K562 (cell line): ENCODE results near the gene TGM1. TPM values are rescaled to one million over a fixed set of nuclear protein-coding genes. Genes with fewer than 3 reads are reported as not detected.

ENCODE experiments used
- ATAC-seq: fragments of 200-7000 bp; cut with Tn5 transposase; 3 replicates; pipeline ENCODE4 v1.9.1; 2020; ENCODE audit warnings: moderate library complexity
- BruUV-seq: library from RNA; stranded (reverse); fragments of 400-500 nt; replicated peaks from 2 replicates; lab custom pipeline; 2021; lab: Mats Ljungman, UMichigan
- CTCF ChIA-PET: fragments of 300-600 bp; formaldehyde crosslinking; extraction: SDS; loops from one replicate; lab custom pipeline; 2021; ENCODE audit warnings: low intra/inter-chr PET ratio; lab: Yijun Ruan, JAX
- POLR2A ChIA-PET: fragments of 300-600, 350-650 bp; sonication (Branson Sonifier 250); formaldehyde crosslinking; extraction: SDS; loops from one replicate; lab custom pipeline; 2021; ENCODE audit warnings: antibody characterized with exemption, inconsistent platforms; lab: Yijun Ruan, JAX
- DNase-seq, 4 experiments: peaks; one replicate each; pipeline versions ENCODE4 v3.0.0 to v3.0.0-alpha.2; 2011 to 2018; ENCODE audit warnings: low spot score in 3 of 4, mixed read lengths in 3 of 4; ENCODE audit errors: extremely low read depth in 1 of 4
- FAIRE-seq: peaks from 2 replicates; lab custom pipeline; 2011; peaks lifted over from hg19 to GRCh38; lab: Jason Lieb, UNC
- H2AFZ ChIP-seq: 2 replicates; pipeline ENCODE4 v1.6.0; 2011; ENCODE audit warnings: low read depth, low read length, control low read depth, inconsistent platforms
- H3K27ac ChIP-seq: fragments of 200-600 bp; 3 replicates; pipeline ENCODE4 v1.8.0; 2011; ENCODE audit warnings: low read depth, mild to moderate bottlenecking, control low read depth, inconsistent platforms, low read length, moderate library complexity, mixed read lengths; ENCODE audit errors: extremely low read depth
- H3K27me3 ChIP-seq, 2 experiments: fragments of 300-600 bp in 1 of 2; 2 replicates in 1 of 2; 3 replicates in 1 of 2; pipeline versions ENCODE4 v1.6.0 to v1.8.0; 2011; ENCODE audit warnings: inconsistent platforms in 2 of 2, low read length in 2 of 2, mild to moderate bottlenecking in 1 of 2, mixed read lengths in 1 of 2, moderate library complexity in 1 of 2; ENCODE audit not compliant: control insufficient read depth in 2 of 2, insufficient read depth in 2 of 2
- H3K36me3 ChIP-seq: fragments of 300-600 bp; 3 replicates; pipeline ENCODE4 v1.8.0; 2011; ENCODE audit warnings: mild to moderate bottlenecking, low read length, inconsistent platforms; ENCODE audit not compliant: control insufficient read depth, insufficient read depth
- H3K4me1 ChIP-seq, 2 experiments: fragments of 200-600 bp in 1 of 2; replicated peaks in 1 of 2; 2 replicates in 1 of 2; 3 replicates in 1 of 2; pipeline versions ENCODE4 v1.5.1 to v1.8.0; 2011; ENCODE audit warnings: inconsistent platforms in 2 of 2, low read length in 2 of 2, mild to moderate bottlenecking in 1 of 2, mixed read lengths in 1 of 2, moderate library complexity in 1 of 2; ENCODE audit not compliant: control insufficient read depth in 2 of 2, insufficient read depth in 2 of 2
- H3K4me2 ChIP-seq: 2 replicates; pipeline ENCODE4 v1.6.1; 2011; ENCODE audit warnings: low read length, control low read depth, inconsistent platforms, mixed read lengths; ENCODE audit not compliant: insufficient read depth
- H3K4me3 ChIP-seq: fragments of 200-600 bp; sonication (generic), shearing (Covaris generic); 2 replicates; pipeline ENCODE4 v1.5.1; 2016; ENCODE audit warnings: control low read depth, inconsistent platforms
- H3K79me2 ChIP-seq: fragments of 200-600 bp; 3 replicates; pipeline ENCODE4 v1.8.0; 2011; ENCODE audit warnings: low read length, inconsistent platforms; ENCODE audit not compliant: control insufficient read depth, insufficient read depth
- H3K9ac ChIP-seq, 2 experiments: 2 replicates each; pipeline versions ENCODE4 v1.6.0 to v1.6.1; 2011; ENCODE audit warnings: low read depth in 2 of 2, low read length in 2 of 2, control low read depth in 1 of 2, inconsistent platforms in 1 of 2, mild to moderate bottlenecking in 1 of 2, mixed read lengths in 1 of 2; ENCODE audit not compliant: insufficient read depth in 1 of 2
- H3K9me1 ChIP-seq: one replicate; pipeline ENCODE4 v1.6.0; 2011; ENCODE audit warnings: inconsistent platforms, mild to moderate bottlenecking, low read length, moderate library complexity; ENCODE audit not compliant: control insufficient read depth, insufficient read depth
- H3K9me3 ChIP-seq: replicated peaks from 2 replicates; pipeline ENCODE4 v1.5.1; 2011; ENCODE audit warnings: low read depth, low read length, inconsistent platforms; ENCODE audit not compliant: control insufficient read depth, insufficient read depth
- H4K20me1 ChIP-seq: replicated peaks from 2 replicates; pipeline ENCODE4 v1.6.1; 2011; ENCODE audit warnings: low read length, inconsistent platforms, mixed read lengths; ENCODE audit not compliant: control insufficient read depth, insufficient read depth
- CBX1 ChIP-seq: sonication (generic); IDR thresholded peaks from 2 replicates; pipeline ENCODE4 v1.6.1; 2016; ENCODE audit warnings: antibody characterized with exemption, low read depth, mild to moderate bottlenecking
- MTA1 ChIP-seq: fragments of 450-650 bp; IDR thresholded peaks from 2 replicates; pipeline ENCODE4 v1.6.1; 2017; ENCODE audit warnings: borderline replicate concordance
- NR2C2 ChIP-seq, 2 experiments: fragments of 200-800 bp in 1 of 2; sonication (Bioruptor generic) in 1 of 2; sonication (generic) in 1 of 2; formaldehyde crosslinking in 1 of 2; IDR thresholded peaks; 2 replicates each; pipeline versions ENCODE4 v1.6.1 to v1.8.0; 2016 to 2022; ENCODE audit warnings: mild to moderate bottlenecking in 1 of 2, missing compliant biosample characterization in 1 of 2, missing genetic modification characterization in 1 of 2, missing genetic modification reagents in 1 of 2
- RBFOX2 ChIP-seq: fragments of 200-400 bp; formaldehyde crosslinking; IDR thresholded peaks from 2 replicates; pipeline ENCODE4 v1.6.1; 2017; ENCODE audit warnings: low read depth, mild to moderate bottlenecking, low read length, moderate library complexity
- SMARCA4 ChIP-seq: fragments of 450-650 bp; IDR thresholded peaks from 2 replicates; pipeline ENCODE4 v1.6.1; 2016
- STAT5B ChIP-seq: fragments of 250-450 bp; sonication (Bioruptor Pico); IDR thresholded peaks from 2 replicates; pipeline ENCODE4 v1.8.0; 2021; ENCODE audit warnings: mild to moderate bottlenecking, inconsistent platforms
- ZNF143 ChIP-seq: sonication (generic); formaldehyde crosslinking; IDR thresholded peaks from 2 replicates; pipeline ENCODE4 v1.9.0; 2022; ENCODE audit warnings: mild to moderate bottlenecking, missing genetic modification reagents
- ZNF324 ChIP-seq: fragments of 250-450 bp; sonication (Bioruptor Pico); IDR thresholded peaks from 2 replicates; pipeline ENCODE4 v1.4.0; 2020; ENCODE audit warnings: mild to moderate bottlenecking
- WGBS: fragments of 100-300 bp; shearing (Covaris generic); methylation state at CpG from one replicate; pipeline ENCODE4 v1.1.6; 2016; ENCODE audit warnings: low coverage, mixed read lengths; ENCODE audit not compliant: insufficient coverage; ENCODE audit errors: missing lambda C conversion rate; 5-methylcytosine and 5-hydroxymethylcytosine counted together
- in situ Hi-C: fragments of 300-500 bp; cut with MboI; formaldehyde crosslinking; loops from 4 replicates; pipeline ENCODE4 v1.15.0; 2018; ENCODE audit warnings: inconsistent platforms, mixed read lengths
- intact Hi-C: fragments of 100-400 bp; cut with micrococcal nuclease; formaldehyde crosslinking; loops from 2 replicates; pipeline ENCODE4 v1.14.2; 2022
- polyA plus RNA-seq, 8 experiments: library from polyadenylated mRNA; depleted of rRNA in 4 of 8; stranded (reverse) in 5 of 8; unstranded in 3 of 8; fragments of >200 nt; fragmentation: Nextera tagmentation in 2 of 8; fragmentation: Illumina TruSeq in 1 of 8; extraction: Ambion mirVana in 2 of 8; extraction: Trizol in 1 of 8; gene quantifications; 2 replicates each; pipeline versions ENCODE4 v1.2.1 to v1.2.3, GENCODE V29; 2011 to 2014; ENCODE audit warnings: inconsistent platforms in 1 of 8, missing spikeins in 1 of 8
- total RNA-seq, 7 experiments: library from RNA; depleted of rRNA in 6 of 7; stranded (reverse); fragments of >200 nt in 6 of 7; fragmentation: Illumina TruSeq in 2 of 7; extraction: Trizol in 2 of 7; gene quantifications; 2 replicates each; pipeline versions ENCODE4 v1.2.1 to v1.2.3, GENCODE V29; 2011 to 2021; ENCODE audit warnings: low replicate concordance in 1 of 7
- TF ChIP-seq, protein P1 (sequence below): sonication (generic); formaldehyde crosslinking; IDR thresholded peaks from 2 replicates; pipeline ENCODE4 v1.8.0; 2022; ENCODE audit warnings: missing genetic modification reagents, mild to moderate bottlenecking, borderline replicate concordance
- TF ChIP-seq, protein P2 (sequence below): sonication (generic); formaldehyde crosslinking; IDR thresholded peaks from 2 replicates; pipeline ENCODE4 v1.8.0; 2022; ENCODE audit warnings: mild to moderate bottlenecking, missing genetic modification reagents
- TF ChIP-seq, protein P3 (sequence below): fragments of 250-450 bp; sonication (Bioruptor Pico); IDR thresholded peaks from 2 replicates; pipeline ENCODE4 v1.4.0; 2020; ENCODE audit warnings: mild to moderate bottlenecking, moderate library complexity

The TGM1 gene
- total and polyA plus RNA-seq, 9 of the 15 experiments (the other 6 are each of a cell fraction or from before 2014, with no cell fraction given), result 0.13 to 4.4 (median 0.88) TPM

DNA sequence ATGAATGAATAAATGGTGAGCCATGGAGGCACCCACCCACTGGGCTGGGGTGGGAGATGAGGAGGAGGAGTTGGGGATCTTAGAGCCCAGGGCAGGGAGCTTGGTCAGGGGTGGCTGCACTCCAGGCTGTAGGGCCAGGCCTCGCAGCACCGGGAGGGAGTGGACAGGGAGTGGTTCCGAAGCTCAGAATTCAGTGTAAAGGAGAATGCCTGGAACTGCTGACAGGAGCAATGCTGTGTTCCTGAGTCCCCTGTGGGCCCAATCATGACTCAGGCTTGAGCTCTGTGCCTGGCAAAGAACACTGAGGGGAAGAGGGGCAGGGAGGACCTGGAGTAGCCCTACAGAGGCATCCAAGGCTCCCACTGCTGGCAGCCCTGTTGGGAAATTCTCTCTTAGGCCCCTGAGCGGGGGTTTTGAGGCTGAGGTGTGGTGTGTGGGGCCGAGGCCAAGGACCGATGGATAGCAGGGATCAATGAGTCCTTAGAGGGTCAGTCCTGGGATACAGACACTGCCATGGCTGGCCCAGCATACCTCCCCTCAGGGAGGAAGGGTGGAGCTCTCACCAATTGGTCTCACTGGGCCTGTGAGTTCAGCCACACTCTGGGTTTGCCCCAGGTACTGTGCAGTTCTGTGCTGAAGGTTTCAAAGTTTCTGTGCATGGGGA lies 18.0 kb upstream of the TGM1 start:
- no peak overlapping the region for H3K4me2 ChIP-seq
- CTCF ChIA-PET, result no interaction called here
- H3K4me3 ChIP-seq, result no peak overlapping the region
- intact Hi-C loops, result no loop called here
- no peaks in the 10 kb centered on the region for H3K79me2 ChIP-seq
- DNase-seq (no peak), FAIRE-seq (no peak), ATAC-seq (no peak)
- BruUV-seq, result no TSS peak
- H3K36me3 ChIP-seq, result no peaks in the 10 kb centered on the region
- TF ChIP-seq NR2C2 (CRISPR knock-in tag; IDR thresholded peaks at IDR 0.05) (no peak), NR2C2 (tag; IDR thresholded peaks at IDR 0.05) (no peak), STAT5B (CRISPR knock-in tag) (no peak), CBX1 (no peak), MTA1 (no peak), ZNF143 (CRISPR knock-in tag) (no peak), RBFOX2 (no peak), ZNF324 (CRISPR knock-in tag) (no peak), SMARCA4 (no peak)
- TF ChIP-seq, protein P1, sequence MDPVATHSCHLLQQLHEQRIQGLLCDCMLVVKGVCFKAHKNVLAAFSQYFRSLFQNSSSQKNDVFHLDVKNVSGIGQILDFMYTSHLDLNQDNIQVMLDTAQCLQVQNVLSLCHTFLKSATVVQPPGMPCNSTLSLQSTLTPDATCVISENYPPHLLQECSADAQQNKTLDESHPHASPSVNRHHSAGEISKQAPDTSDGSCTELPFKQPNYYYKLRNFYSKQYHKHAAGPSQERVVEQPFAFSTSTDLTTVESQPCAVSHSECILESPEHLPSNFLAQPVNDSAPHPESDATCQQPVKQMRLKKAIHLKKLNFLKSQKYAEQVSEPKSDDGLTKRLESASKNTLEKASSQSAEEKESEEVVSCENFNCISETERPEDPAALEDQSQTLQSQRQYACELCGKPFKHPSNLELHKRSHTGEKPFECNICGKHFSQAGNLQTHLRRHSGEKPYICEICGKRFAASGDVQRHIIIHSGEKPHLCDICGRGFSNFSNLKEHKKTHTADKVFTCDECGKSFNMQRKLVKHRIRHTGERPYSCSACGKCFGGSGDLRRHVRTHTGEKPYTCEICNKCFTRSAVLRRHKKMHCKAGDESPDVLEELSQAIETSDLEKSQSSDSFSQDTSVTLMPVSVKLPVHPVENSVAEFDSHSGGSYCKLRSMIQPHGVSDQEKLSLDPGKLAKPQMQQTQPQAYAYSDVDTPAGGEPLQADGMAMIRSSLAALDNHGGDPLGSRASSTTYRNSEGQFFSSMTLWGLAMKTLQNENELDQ (CRISPR knock-in tag), result no peak
- TF ChIP-seq, protein P2, sequence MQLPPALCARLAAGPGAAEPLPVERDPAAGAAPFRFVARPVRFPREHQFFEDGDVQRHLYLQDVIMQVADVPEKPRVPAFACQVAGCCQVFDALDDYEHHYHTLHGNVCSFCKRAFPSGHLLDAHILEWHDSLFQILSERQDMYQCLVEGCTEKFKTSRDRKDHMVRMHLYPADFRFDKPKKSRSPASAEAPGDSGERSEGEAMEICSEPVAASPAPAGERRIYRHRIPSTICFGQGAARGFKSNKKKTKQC (CRISPR knock-in tag), result no peak
- TF ChIP-seq, protein P3, sequence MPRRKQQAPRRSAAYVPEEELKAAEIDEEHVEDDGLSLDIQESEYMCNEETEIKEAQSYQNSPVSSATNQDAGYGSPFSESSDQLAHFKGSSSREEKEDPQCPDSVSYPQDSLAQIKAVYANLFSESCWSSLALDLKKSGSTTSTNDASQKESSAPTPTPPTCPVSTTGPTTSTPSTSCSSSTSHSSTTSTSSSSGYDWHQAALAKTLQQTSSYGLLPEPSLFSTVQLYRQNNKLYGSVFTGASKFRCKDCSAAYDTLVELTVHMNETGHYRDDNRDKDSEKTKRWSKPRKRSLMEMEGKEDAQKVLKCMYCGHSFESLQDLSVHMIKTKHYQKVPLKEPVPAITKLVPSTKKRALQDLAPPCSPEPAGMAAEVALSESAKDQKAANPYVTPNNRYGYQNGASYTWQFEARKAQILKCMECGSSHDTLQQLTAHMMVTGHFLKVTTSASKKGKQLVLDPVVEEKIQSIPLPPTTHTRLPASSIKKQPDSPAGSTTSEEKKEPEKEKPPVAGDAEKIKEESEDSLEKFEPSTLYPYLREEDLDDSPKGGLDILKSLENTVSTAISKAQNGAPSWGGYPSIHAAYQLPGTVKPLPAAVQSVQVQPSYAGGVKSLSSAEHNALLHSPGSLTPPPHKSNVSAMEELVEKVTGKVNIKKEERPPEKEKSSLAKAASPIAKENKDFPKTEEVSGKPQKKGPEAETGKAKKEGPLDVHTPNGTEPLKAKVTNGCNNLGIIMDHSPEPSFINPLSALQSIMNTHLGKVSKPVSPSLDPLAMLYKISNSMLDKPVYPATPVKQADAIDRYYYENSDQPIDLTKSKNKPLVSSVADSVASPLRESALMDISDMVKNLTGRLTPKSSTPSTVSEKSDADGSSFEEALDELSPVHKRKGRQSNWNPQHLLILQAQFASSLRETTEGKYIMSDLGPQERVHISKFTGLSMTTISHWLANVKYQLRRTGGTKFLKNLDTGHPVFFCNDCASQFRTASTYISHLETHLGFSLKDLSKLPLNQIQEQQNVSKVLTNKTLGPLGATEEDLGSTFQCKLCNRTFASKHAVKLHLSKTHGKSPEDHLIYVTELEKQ (CRISPR knock-in tag), result no peak
- H3K9me1 ChIP-seq, result no peaks in the 10 kb centered on the region
- in situ Hi-C loops, result no loop called here
- peak overlapping the region in 1 of 2 experiments; percentile 20; a peak in 1 of 4 replicates for H3K9ac ChIP-seq
- no peaks in the 10 kb centered on the region for H3K9me3 ChIP-seq
- H3K27ac ChIP-seq, result no peak overlapping the region
- WGBS, result 66% methylated on average over 3 of the region's 6 CpGs
- POLR2A ChIA-PET, result interaction anchor here (0.6 to 2.2 kb wide), 4 partner anchors 9 to 994 kb away, joined by 3 to 7 read pairs (median 3); partner anchors contain the start of gene RABGGTA
- H3K4me1 ChIP-seq, result peaks cover 0 to 3% of the 10 kb centered on the region in 2 experiments; a peak in 2 of 5 replicates
- no peaks in the 10 kb centered on the region for H3K27me3 ChIP-seq
- no peaks in the 10 kb centered on the region for H4K20me1 ChIP-seq
- H2AFZ ChIP-seq, result no peak overlapping the region
